K562 (cell line): Measurements from ENCODE around the gene CACNB2. TPM values are rescaled to one million over a fixed set of nuclear protein-coding genes. Genes with fewer than 3 reads are reported as not detected.

Source experiments
- ATAC-seq: fragments of 200-7000 bp; cut with Tn5 transposase; 3 replicates; pipeline ENCODE4 v1.9.1; 2020; ENCODE audit warnings: moderate library complexity
- BruUV-seq: library from RNA; stranded (reverse); fragments of 400-500 nt; replicated peaks from 2 replicates; lab custom pipeline; 2021; lab: Mats Ljungman, UMichigan
- CTCF ChIA-PET: fragments of 300-600 bp; formaldehyde crosslinking; extraction: SDS; loops from one replicate; lab custom pipeline; 2021; ENCODE audit warnings: low intra/inter-chr PET ratio; lab: Yijun Ruan, JAX
- POLR2A ChIA-PET: fragments of 300-600, 350-650 bp; sonication (Branson Sonifier 250); formaldehyde crosslinking; extraction: SDS; loops from one replicate; lab custom pipeline; 2021; ENCODE audit warnings: antibody characterized with exemption, inconsistent platforms; lab: Yijun Ruan, JAX
- DNase-seq, 4 experiments: peaks; one replicate each; pipeline versions ENCODE4 v3.0.0 to v3.0.0-alpha.2; 2011 to 2018; ENCODE audit warnings: low spot score in 3 of 4, mixed read lengths in 3 of 4; ENCODE audit errors: extremely low read depth in 1 of 4
- FAIRE-seq: peaks from 2 replicates; lab custom pipeline; 2011; peaks lifted over from hg19 to GRCh38; lab: Jason Lieb, UNC
- H2AFZ ChIP-seq: 2 replicates; pipeline ENCODE4 v1.6.0; 2011; ENCODE audit warnings: low read depth, low read length, control low read depth, inconsistent platforms
- H3K27ac ChIP-seq: fragments of 200-600 bp; 3 replicates; pipeline ENCODE4 v1.8.0; 2011; ENCODE audit warnings: low read depth, mild to moderate bottlenecking, control low read depth, inconsistent platforms, low read length, moderate library complexity, mixed read lengths; ENCODE audit errors: extremely low read depth
- H3K27me3 ChIP-seq, 2 experiments: fragments of 300-600 bp in 1 of 2; 2 replicates in 1 of 2; 3 replicates in 1 of 2; pipeline versions ENCODE4 v1.6.0 to v1.8.0; 2011; ENCODE audit warnings: inconsistent platforms in 2 of 2, low read length in 2 of 2, mild to moderate bottlenecking in 1 of 2, mixed read lengths in 1 of 2, moderate library complexity in 1 of 2; ENCODE audit not compliant: control insufficient read depth in 2 of 2, insufficient read depth in 2 of 2
- H3K36me3 ChIP-seq: fragments of 300-600 bp; 3 replicates; pipeline ENCODE4 v1.8.0; 2011; ENCODE audit warnings: mild to moderate bottlenecking, low read length, inconsistent platforms; ENCODE audit not compliant: control insufficient read depth, insufficient read depth
- H3K4me1 ChIP-seq, 2 experiments: fragments of 200-600 bp in 1 of 2; replicated peaks in 1 of 2; 2 replicates in 1 of 2; 3 replicates in 1 of 2; pipeline versions ENCODE4 v1.5.1 to v1.8.0; 2011; ENCODE audit warnings: inconsistent platforms in 2 of 2, low read length in 2 of 2, mild to moderate bottlenecking in 1 of 2, mixed read lengths in 1 of 2, moderate library complexity in 1 of 2; ENCODE audit not compliant: control insufficient read depth in 2 of 2, insufficient read depth in 2 of 2
- H3K4me2 ChIP-seq: 2 replicates; pipeline ENCODE4 v1.6.1; 2011; ENCODE audit warnings: low read length, control low read depth, inconsistent platforms, mixed read lengths; ENCODE audit not compliant: insufficient read depth
- H3K4me3 ChIP-seq: fragments of 200-600 bp; sonication (generic), shearing (Covaris generic); 2 replicates; pipeline ENCODE4 v1.5.1; 2016; ENCODE audit warnings: control low read depth, inconsistent platforms
- H3K79me2 ChIP-seq: fragments of 200-600 bp; 3 replicates; pipeline ENCODE4 v1.8.0; 2011; ENCODE audit warnings: low read length, inconsistent platforms; ENCODE audit not compliant: control insufficient read depth, insufficient read depth
- H3K9ac ChIP-seq, 2 experiments: 2 replicates each; pipeline versions ENCODE4 v1.6.0 to v1.6.1; 2011; ENCODE audit warnings: low read depth in 2 of 2, low read length in 2 of 2, control low read depth in 1 of 2, inconsistent platforms in 1 of 2, mild to moderate bottlenecking in 1 of 2, mixed read lengths in 1 of 2; ENCODE audit not compliant: insufficient read depth in 1 of 2
- H3K9me1 ChIP-seq: one replicate; pipeline ENCODE4 v1.6.0; 2011; ENCODE audit warnings: inconsistent platforms, mild to moderate bottlenecking, low read length, moderate library complexity; ENCODE audit not compliant: control insufficient read depth, insufficient read depth
- H3K9me3 ChIP-seq: replicated peaks from 2 replicates; pipeline ENCODE4 v1.5.1; 2011; ENCODE audit warnings: low read depth, low read length, inconsistent platforms; ENCODE audit not compliant: control insufficient read depth, insufficient read depth
- H4K20me1 ChIP-seq: replicated peaks from 2 replicates; pipeline ENCODE4 v1.6.1; 2011; ENCODE audit warnings: low read length, inconsistent platforms, mixed read lengths; ENCODE audit not compliant: control insufficient read depth, insufficient read depth
- KAT8 ChIP-seq: fragments of 450-650 bp; IDR thresholded peaks from 2 replicates; pipeline ENCODE4 v1.6.1; 2016; ENCODE audit warnings: low read depth, mild to moderate bottlenecking
- NFYB ChIP-seq: IDR thresholded peaks from 2 replicates; pipeline ENCODE4 v1.6.1; 2011; ENCODE audit warnings: mild to moderate bottlenecking, moderate library complexity; ENCODE audit not compliant: insufficient read length; ENCODE audit errors: extremely low read depth
- PHF20 ChIP-seq: fragments of 450-650 bp; IDR thresholded peaks from 2 replicates; pipeline ENCODE4 v1.6.1; 2018; ENCODE audit not compliant: partially characterized antibody
- TAF15 ChIP-seq: fragments of 200-400 bp; formaldehyde crosslinking; IDR thresholded peaks from 2 replicates; pipeline ENCODE4 v1.6.1; 2017; ENCODE audit warnings: mild to moderate bottlenecking, low read depth, low read length, moderate library complexity
- ZEB2 ChIP-seq: fragments of 450-650 bp; IDR thresholded peaks from 2 replicates; pipeline ENCODE4 v1.6.1; 2016
- ZKSCAN8 ChIP-seq: fragments of 200-800 bp; sonication (Bioruptor generic); IDR thresholded peaks from 2 replicates; pipeline ENCODE4 v1.6.1; 2016; ENCODE audit warnings: missing genetic modification characterization, missing compliant biosample characterization
- WGBS: fragments of 100-300 bp; shearing (Covaris generic); methylation state at CpG from one replicate; pipeline ENCODE4 v1.1.6; 2016; ENCODE audit warnings: low coverage, mixed read lengths; ENCODE audit not compliant: insufficient coverage; ENCODE audit errors: missing lambda C conversion rate; 5-methylcytosine and 5-hydroxymethylcytosine counted together
- in situ Hi-C: fragments of 300-500 bp; cut with MboI; formaldehyde crosslinking; loops from 4 replicates; pipeline ENCODE4 v1.15.0; 2018; ENCODE audit warnings: inconsistent platforms, mixed read lengths
- intact Hi-C: fragments of 100-400 bp; cut with micrococcal nuclease; formaldehyde crosslinking; loops from 2 replicates; pipeline ENCODE4 v1.14.2; 2022
- polyA plus RNA-seq, 8 experiments: library from polyadenylated mRNA; depleted of rRNA in 4 of 8; stranded (reverse) in 5 of 8; unstranded in 3 of 8; fragments of >200 nt; fragmentation: Nextera tagmentation in 2 of 8; fragmentation: Illumina TruSeq in 1 of 8; extraction: Ambion mirVana in 2 of 8; extraction: Trizol in 1 of 8; gene quantifications; 2 replicates each; pipeline versions ENCODE4 v1.2.1 to v1.2.3, GENCODE V29; 2011 to 2014; ENCODE audit warnings: inconsistent platforms in 1 of 8, missing spikeins in 1 of 8
- total RNA-seq, 7 experiments: library from RNA; depleted of rRNA in 6 of 7; stranded (reverse); fragments of >200 nt in 6 of 7; fragmentation: Illumina TruSeq in 2 of 7; extraction: Trizol in 2 of 7; gene quantifications; 2 replicates each; pipeline versions ENCODE4 v1.2.1 to v1.2.3, GENCODE V29; 2011 to 2021; ENCODE audit warnings: low replicate concordance in 1 of 7
- TF ChIP-seq, protein P1 (sequence below): sonication (generic); formaldehyde crosslinking; IDR thresholded peaks from 2 replicates; pipeline ENCODE4 v1.9.0; 2022; ENCODE audit warnings: mild to moderate bottlenecking, missing genetic modification reagents
- TF ChIP-seq, protein P2 (sequence below): fragments of 450-650 bp; formaldehyde crosslinking; IDR thresholded peaks from 2 replicates; pipeline ENCODE4 v1.4.0; 2020; ENCODE audit warnings: mild to moderate bottlenecking, mixed read lengths
- TF ChIP-seq, protein P3 (sequence below), 2 experiments: IDR thresholded peaks in 1 of 2; conservative IDR thresholded peaks in 1 of 2; 2 replicates each; pipeline ENCODE4 v1.6.1; 2016; ENCODE audit warnings: low read depth in 2 of 2, mild to moderate bottlenecking in 1 of 2, missing compliant biosample characterization in 1 of 2, missing genetic modification characterization in 1 of 2, moderate library complexity in 1 of 2

Gene CACNB2
- total and polyA plus RNA-seq, 9 of the 15 experiments (the other 6 are each of a cell fraction or from before 2014, with no cell fraction given): 1.8 to 2.2 TPM; not detected in 7

DNA sequence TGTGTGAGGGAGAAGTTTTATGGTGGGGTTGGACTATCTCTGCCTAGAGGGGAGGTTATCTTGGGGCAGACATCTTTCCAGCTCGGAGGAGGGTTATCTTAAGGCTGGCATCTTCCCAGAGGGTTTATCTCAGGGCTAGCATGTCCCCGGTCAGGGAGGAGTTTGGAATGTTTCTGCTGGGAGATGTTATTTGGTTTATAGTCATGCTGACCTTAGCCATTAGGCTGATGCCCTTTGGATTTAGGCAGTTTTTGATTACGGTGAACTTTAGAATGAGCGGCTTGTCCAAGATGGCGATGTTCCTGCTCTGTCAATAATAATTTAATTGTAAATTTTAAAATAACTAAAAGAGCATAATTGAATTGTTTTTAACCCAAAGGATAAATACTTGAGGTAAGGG is 236.4 kb downstream of the CACNB2 start:
- ChIA-PET POLR2A (interaction anchor here (1.0 kb wide), 1 partner anchor 40 kb away, joined by 4 read pairs; no protein-coding TSS in a partner anchor), CTCF (no interaction called here)
- H3K36me3 ChIP-seq: no peaks in the 10 kb centered on the region
- 0 out of 2 replicates have a peak, but pooled peaks cover 1% of the 10 kb centered on the region for H3K9me3 ChIP-seq
- WGBS: 3% methylated on average over 5 of the region's 5 CpGs
- H3K4me1 ChIP-seq: no peaks in the 10 kb centered on the region
- no TSS peak for BruUV-seq
- DNase-seq (no peak), FAIRE-seq (no peak), ATAC-seq (no peak)
- in situ Hi-C loops (no loop called here), intact Hi-C loops (no loop called here)
- no peaks in the 10 kb centered on the region for H4K20me1 ChIP-seq
- H3K4me3 ChIP-seq: no peak overlapping the region
- TF ChIP-seq NFYB: no peak
- TF ChIP-seq, protein P1, sequence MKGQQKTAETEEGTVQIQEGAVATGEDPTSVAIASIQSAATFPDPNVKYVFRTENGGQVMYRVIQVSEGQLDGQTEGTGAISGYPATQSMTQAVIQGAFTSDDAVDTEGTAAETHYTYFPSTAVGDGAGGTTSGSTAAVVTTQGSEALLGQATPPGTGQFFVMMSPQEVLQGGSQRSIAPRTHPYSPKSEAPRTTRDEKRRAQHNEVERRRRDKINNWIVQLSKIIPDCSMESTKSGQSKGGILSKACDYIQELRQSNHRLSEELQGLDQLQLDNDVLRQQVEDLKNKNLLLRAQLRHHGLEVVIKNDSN: no peak
- TF ChIP-seq TAF15: no peak
- no peak for TF ChIP-seq KAT8
- no peak for TF ChIP-seq ZKSCAN8 (CRISPR knock-in tag)
- TF ChIP-seq, protein P2, sequence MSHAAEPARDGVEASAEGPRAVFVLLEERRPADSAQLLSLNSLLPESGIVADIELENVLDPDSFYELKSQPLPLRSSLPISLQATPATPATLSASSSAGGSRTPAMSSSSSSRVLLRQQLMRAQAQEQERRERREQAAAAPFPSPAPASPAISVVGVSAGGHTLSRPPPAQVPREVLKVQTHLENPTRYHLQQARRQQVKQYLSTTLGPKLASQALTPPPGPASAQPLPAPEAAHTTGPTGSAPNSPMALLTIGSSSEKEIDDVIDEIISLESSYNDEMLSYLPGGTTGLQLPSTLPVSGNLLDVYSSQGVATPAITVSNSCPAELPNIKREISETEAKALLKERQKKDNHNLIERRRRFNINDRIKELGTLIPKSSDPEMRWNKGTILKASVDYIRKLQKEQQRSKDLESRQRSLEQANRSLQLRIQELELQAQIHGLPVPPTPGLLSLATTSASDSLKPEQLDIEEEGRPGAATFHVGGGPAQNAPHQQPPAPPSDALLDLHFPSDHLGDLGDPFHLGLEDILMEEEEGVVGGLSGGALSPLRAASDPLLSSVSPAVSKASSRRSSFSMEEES (CRISPR knock-in tag): no peak
- no peak for TF ChIP-seq ZEB2
- no peak for TF ChIP-seq PHF20
- TF ChIP-seq, protein P3, sequence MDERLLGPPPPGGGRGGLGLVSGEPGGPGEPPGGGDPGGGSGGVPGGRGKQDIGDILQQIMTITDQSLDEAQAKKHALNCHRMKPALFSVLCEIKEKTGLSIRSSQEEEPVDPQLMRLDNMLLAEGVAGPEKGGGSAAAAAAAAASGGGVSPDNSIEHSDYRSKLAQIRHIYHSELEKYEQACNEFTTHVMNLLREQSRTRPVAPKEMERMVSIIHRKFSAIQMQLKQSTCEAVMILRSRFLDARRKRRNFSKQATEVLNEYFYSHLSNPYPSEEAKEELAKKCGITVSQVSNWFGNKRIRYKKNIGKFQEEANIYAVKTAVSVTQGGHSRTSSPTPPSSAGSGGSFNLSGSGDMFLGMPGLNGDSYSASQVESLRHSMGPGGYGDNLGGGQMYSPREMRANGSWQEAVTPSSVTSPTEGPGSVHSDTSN (CRISPR knock-in tag; IDR thresholded peaks at IDR 0.05; ENCODE audit: low read depth): no peak
- TF ChIP-seq, protein P3 (tag; conservative IDR thresholded peaks at IDR 0.05; ENCODE audit: low read depth): no peak
- no peak overlapping the region for H3K4me2 ChIP-seq
- no peaks in the 10 kb centered on the region; a peak in 1 of 5 replicates for H3K27me3 ChIP-seq
- no peak overlapping the region for H2AFZ ChIP-seq
- no peaks in the 10 kb centered on the region for H3K9me1 ChIP-seq
- no peak overlapping the region for H3K9ac ChIP-seq
- no peaks in the 10 kb centered on the region for H3K79me2 ChIP-seq
- H3K27ac ChIP-seq: no peak overlapping the region
